Measurements from ENCODE around the gene LRP5. TPM values are rescaled to one million over a fixed set of nuclear protein-coding genes. Genes with fewer than 3 reads are reported as not detected.

Gene LRP5
- total RNA-seq, 1 donor from 2014 or later = 101 TPM

DNA sequence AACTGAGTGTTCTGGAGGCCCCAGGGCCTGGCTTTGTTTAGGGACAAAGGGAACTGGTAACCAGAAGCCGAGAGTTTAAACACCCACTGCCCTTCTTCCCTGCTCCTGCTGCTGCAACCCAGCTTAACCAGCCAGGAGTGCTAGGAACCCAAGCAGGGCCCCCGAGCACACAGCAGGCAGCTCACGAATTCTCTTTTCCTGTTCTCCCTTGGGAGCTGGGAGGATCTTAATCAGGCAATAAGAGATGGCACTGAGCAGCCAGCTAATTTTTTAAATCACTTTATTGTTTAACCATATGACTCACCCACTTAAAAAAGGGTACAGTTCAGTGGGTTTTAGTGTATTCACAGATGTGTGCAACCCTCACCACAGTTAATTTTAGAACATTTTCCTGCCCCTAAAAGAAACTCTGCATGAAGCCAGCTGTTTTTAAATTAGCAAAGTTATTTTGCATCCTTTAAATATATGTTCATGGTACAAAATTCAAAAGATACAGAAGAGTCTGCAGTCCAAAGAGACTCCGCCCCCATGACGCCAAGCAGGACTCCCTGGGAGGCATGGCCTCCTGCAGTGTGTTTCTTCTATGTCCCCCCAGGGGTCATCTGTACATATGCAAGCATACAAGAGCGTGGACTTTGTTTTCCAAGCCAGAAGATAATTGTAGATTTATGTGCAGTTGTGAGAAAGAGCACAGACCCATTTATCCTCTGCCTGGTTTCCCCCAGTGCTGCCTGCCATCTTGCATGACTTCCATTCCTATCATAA is 129.3 kb downstream of the LRP5 start:
- H3K4me1 ChIP-seq = peaks cover 3% of the 10 kb centered on the region
- intact Hi-C loops (cut with DNase I) = no loop called here
- H3K27me3 ChIP-seq = no peaks in the 10 kb centered on the region
- no peak overlapping the region for H3K27ac ChIP-seq
- ATAC-seq (no peak), DNase-seq (no peak)
- H3K36me3 ChIP-seq = peaks cover 43% of the 10 kb centered on the region
- no peaks in the 10 kb centered on the region for H3K9me3 ChIP-seq
- H3K4me3 ChIP-seq = no peak overlapping the region
- TF ChIP-seq, protein P1, sequence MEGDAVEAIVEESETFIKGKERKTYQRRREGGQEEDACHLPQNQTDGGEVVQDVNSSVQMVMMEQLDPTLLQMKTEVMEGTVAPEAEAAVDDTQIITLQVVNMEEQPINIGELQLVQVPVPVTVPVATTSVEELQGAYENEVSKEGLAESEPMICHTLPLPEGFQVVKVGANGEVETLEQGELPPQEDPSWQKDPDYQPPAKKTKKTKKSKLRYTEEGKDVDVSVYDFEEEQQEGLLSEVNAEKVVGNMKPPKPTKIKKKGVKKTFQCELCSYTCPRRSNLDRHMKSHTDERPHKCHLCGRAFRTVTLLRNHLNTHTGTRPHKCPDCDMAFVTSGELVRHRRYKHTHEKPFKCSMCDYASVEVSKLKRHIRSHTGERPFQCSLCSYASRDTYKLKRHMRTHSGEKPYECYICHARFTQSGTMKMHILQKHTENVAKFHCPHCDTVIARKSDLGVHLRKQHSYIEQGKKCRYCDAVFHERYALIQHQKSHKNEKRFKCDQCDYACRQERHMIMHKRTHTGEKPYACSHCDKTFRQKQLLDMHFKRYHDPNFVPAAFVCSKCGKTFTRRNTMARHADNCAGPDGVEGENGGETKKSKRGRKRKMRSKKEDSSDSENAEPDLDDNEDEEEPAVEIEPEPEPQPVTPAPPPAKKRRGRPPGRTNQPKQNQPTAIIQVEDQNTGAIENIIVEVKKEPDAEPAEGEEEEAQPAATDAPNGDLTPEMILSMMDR (IDR thresholded peaks at IDR 0.05) = no peak

DNA sequence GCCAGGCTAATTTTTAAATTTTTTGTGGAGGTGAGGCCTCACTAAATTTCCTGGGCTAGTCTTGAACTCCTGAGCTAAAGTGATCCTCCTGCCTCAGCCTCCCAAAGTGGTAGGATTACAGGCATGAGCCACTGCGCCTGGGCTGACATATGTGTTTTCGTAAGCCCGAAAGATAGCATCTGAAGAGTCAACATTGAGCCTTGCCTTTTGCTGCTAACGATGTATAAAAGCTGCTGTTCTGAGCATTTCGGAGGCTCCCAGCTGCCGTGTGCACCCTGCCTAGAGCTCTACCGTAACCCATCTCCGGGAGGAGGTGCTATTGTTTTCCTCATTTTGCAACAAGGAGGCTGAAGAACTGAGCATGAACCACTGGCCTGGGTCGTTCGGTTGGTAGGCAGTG is 130.0 kb downstream of the LRP5 start:
- DNase-seq = no peak
- no peak for ATAC-seq

DNA sequence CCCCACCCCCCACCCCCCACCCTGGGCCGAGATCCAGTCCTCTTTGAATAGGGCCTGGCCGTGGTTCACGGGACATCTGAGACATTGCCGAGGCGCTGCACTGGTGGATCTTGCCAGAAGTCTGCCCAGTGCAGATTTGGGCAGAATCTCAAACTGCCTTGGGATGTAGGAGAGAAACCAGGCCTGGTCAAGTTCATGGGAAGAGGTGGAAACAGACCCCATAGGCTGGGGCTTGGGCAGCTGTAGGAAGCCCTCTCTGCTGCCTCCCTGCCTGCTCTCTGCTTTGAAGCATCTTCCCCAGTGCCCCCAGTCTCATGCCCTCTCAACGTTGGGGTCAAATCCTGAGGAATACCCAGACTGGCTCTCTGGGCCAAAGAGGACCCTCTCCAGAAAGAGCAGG is 132.2 kb downstream of the LRP5 start:
- no peak for DNase-seq
- no peak overlapping the region for H3K4me3 ChIP-seq
- ATAC-seq = no peak
- intact Hi-C loops (cut with DNase I) = no loop called here
- peaks cover 38% of the 10 kb centered on the region for H3K36me3 ChIP-seq
- no peak overlapping the region for H3K27ac ChIP-seq
- no peaks in the 10 kb centered on the region for H3K9me3 ChIP-seq
- TF ChIP-seq, protein P1 (IDR thresholded peaks at IDR 0.05) = no peak
- no peaks in the 10 kb centered on the region for H3K27me3 ChIP-seq
- H3K4me1 ChIP-seq = no peaks in the 10 kb centered on the region

More for the DNA sequence above, 130.0 kb downstream of the LRP5 start:
- intact Hi-C loops (cut with DNase I) = no loop called here
- Histone ChIP-seq H3K36me3 (peaks cover 42% of the 10 kb centered on the region), H3K4me1 (no peaks in the 10 kb centered on the region), H3K27ac (no peak overlapping the region), H3K9me3 (no peaks in the 10 kb centered on the region), H3K4me3 (no peak overlapping the region), H3K27me3 (no peaks in the 10 kb centered on the region)
- TF ChIP-seq, protein P1 (IDR thresholded peaks at IDR 0.05) = no peak

DNA sequence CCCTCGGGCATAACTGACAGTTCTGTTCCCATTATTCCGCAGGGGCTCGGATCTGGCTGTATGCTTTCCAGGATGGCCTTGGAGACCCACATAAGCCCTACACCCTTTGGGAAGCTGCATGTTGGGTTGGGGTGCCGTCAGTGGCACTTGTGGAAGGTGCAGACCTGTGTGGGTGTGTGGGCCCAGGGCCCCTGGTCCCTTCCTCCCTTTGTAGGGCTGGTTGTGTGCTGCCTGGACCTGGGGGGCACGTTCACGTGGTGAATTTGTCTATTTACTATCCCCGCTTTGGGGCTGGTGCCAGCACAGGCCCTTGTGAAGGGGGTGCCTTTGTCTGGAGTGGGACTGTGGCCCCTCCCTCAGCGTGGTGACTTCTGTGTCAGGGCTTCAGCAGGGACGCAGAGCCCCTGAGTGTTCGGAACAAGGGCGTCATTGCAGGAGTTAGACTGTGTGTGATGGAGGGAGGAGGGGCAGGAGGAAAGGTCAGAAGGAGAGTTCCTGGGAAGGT is 133.2 kb downstream of the LRP5 start:
- H3K27ac ChIP-seq = no peak overlapping the region
- no peaks in the 10 kb centered on the region for H3K4me1 ChIP-seq
- DNase-seq = no peak
- H3K27me3 ChIP-seq = no peaks in the 10 kb centered on the region
- TF ChIP-seq, protein P1 (IDR thresholded peaks at IDR 0.05) = no peak
- H3K36me3 ChIP-seq = peaks cover 28% of the 10 kb centered on the region
- intact Hi-C loops (cut with DNase I) = loop anchor here (5.0 kb wide), 1 partner anchor 188 kb away; no protein-coding TSS in a partner anchor
- H3K9me3 ChIP-seq = no peaks in the 10 kb centered on the region
- H3K4me3 ChIP-seq = no peak overlapping the region
- ATAC-seq = no peak

DNA sequence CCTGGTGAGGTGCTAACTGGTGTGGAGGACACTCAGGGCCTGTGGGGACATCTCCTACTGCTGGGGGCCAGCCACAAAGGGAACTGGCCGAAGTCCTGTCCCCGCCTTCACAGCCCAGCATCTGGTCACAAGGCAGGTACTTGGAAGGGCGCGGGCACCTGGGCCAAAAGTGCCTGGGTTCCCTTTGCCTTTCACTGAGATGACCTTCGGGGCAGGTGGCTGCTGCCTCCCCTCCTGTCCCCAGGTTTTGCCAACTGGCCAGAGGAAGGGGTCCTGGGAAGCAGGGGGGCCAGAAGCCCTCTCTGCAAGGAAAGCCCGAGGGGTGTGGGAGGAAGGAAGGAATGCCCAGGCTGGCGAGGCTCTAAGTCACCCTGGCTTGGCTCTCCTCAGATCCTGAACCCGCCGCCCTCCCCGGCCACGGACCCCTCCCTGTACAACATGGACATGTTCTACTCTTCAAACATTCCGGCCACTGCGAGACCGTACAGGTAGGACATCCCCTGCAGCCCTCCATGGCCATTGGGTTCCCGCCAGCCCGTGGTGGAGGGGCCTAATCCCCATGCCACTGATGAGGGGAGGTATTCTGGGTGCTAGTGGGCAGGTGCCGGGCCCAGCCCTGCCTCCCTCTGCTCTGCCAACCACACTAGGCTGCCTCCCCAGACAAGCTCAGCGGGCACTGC is 133.8 kb downstream of the LRP5 start:
- Histone ChIP-seq H3K4me1 (no peaks in the 10 kb centered on the region), H3K27ac (no peak overlapping the region), H3K9me3 (no peaks in the 10 kb centered on the region), H3K27me3 (no peaks in the 10 kb centered on the region), H3K36me3 (peaks cover 28% of the 10 kb centered on the region), H3K4me3 (no peak overlapping the region)
- TF ChIP-seq, protein P1 (IDR thresholded peaks at IDR 0.05) = no peak
- no peak for ATAC-seq
- intact Hi-C loops (cut with DNase I) = loop anchor here (5.0 kb wide), 1 partner anchor 189 kb away; no protein-coding TSS in a partner anchor
- no peak for DNase-seq
